Keratinocyte (primary cell): ENCODE data around the gene KAT6B.

ENCODE experiments used
- EZH2 ChIP-seq: IDR thresholded peaks from one replicate; pipeline ENCODE4 v1.6.1; 2012; ENCODE audit warnings: inconsistent platforms, mild to moderate bottlenecking, low read length, moderate library complexity
- TF ChIP-seq, protein P1 (sequence below), 3 experiments: IDR thresholded peaks in 1 of 3; conservative IDR thresholded peaks in 1 of 3; optimal IDR thresholded peaks in 1 of 3; 2 replicates in 2 of 3; 3 replicates in 1 of 3; pipeline versions ENCODE3 to v1.5.1; 2011; ENCODE audit warnings: low read length in 3 of 3, mild to moderate bottlenecking in 3 of 3, moderate library complexity in 2 of 3, control low read depth in 1 of 3, inconsistent platforms in 1 of 3; ENCODE audit not compliant: insufficient read depth in 2 of 3; ENCODE audit errors: extremely low read depth in 1 of 3

- TF ChIP-seq, protein P1, sequence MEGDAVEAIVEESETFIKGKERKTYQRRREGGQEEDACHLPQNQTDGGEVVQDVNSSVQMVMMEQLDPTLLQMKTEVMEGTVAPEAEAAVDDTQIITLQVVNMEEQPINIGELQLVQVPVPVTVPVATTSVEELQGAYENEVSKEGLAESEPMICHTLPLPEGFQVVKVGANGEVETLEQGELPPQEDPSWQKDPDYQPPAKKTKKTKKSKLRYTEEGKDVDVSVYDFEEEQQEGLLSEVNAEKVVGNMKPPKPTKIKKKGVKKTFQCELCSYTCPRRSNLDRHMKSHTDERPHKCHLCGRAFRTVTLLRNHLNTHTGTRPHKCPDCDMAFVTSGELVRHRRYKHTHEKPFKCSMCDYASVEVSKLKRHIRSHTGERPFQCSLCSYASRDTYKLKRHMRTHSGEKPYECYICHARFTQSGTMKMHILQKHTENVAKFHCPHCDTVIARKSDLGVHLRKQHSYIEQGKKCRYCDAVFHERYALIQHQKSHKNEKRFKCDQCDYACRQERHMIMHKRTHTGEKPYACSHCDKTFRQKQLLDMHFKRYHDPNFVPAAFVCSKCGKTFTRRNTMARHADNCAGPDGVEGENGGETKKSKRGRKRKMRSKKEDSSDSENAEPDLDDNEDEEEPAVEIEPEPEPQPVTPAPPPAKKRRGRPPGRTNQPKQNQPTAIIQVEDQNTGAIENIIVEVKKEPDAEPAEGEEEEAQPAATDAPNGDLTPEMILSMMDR (optimal IDR thresholded peaks at IDR 0.05 in 1 of 3, IDR thresholded peaks at IDR 0.05 in 1 of 3, conservative IDR thresholded peaks at IDR 0.05 in 1 of 3; ENCODE audit: extremely low read depth in 1 of 3, insufficient read depth in 2 of 3, low read length in 3 of 3): no peak
- TF ChIP-seq EZH2: no peak
Measured at GRCh38 chr10:74958316-74958715, 131.9 kb downstream of the KAT6B start.
